Measurements from ENCODE around the gene CELA3B.
"Not testable (repeated sequence)": the region's sequence is repeated elsewhere in the genome, so short reads cannot be mapped to it uniquely, and the experiment has no call there.

CELA3B gene, protein sequence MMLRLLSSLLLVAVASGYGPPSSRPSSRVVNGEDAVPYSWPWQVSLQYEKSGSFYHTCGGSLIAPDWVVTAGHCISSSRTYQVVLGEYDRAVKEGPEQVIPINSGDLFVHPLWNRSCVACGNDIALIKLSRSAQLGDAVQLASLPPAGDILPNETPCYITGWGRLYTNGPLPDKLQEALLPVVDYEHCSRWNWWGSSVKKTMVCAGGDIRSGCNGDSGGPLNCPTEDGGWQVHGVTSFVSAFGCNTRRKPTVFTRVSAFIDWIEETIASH

DNA sequence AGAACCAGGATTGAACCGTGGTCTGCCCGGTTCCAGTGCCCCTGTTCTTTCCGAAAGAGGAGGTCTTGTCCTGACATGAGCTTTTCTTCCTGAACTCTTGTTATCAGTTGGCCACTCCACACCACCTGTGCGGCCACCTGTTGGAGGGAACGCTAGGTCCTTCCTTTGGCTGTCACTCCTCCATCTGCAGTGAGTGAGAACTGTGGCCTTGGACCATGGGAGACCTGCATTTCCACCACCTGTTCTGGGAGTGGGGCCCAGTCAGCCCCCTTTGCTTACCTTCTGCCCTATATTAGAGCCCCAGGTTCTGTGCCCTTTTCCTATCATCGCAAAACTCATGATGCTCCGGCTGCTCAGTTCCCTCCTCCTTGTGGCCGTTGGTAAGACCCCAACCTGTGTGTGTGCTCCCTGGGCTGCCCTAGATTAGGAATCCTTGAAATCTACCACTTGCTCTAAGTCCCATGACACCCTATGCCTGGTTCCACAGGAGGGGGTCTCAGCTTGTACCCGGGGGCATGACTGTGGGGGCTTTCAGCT is at the start of gene CELA3B:
Gene CELA3B (plus strand): TSS at position 320 of the 537 bp plus-strand sequence. CDS start 18 bp downstream, at position 338.
- DNase-seq (ENCODE audit: low read depth in 2 of 2, low spot score in 1 of 2), result not testable (repeated sequence)

DNA sequence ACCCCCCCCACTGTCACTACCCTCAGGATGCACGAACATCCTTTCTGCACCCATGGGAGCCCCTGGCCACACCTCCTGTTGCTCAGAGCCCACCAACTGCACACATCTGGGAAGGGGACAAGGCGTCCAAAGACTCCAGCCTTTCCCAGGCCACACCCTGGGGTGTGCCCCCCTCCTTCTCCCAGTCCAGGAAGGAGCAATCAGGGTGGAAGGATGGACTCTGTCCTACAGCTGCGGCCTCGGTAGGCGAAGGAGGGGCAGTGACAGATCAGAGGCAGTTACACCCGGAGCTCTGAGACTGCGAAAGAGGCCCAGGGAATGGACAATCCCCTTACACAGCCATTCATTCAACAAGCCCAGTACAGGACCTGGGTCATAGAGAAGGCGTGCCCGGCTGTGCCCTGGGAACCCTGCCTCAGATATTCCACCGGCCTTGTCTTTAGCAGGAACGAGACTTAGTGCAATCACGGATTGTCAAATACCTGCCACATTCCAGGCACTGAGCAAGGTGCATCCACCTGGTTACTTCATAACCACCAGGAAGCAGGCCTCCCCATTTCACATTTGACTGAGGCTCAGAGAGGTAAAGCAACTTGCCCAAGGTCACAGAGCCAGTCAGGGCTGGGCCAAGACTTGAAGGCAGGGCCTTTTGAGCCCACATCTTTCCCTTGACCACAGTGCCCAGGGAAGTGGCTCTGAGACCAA is 49.1 kb upstream of the CELA3B start:
- no peak for DNase-seq (ENCODE audit: low read depth in 2 of 2, low spot score in 1 of 2)

DNA sequence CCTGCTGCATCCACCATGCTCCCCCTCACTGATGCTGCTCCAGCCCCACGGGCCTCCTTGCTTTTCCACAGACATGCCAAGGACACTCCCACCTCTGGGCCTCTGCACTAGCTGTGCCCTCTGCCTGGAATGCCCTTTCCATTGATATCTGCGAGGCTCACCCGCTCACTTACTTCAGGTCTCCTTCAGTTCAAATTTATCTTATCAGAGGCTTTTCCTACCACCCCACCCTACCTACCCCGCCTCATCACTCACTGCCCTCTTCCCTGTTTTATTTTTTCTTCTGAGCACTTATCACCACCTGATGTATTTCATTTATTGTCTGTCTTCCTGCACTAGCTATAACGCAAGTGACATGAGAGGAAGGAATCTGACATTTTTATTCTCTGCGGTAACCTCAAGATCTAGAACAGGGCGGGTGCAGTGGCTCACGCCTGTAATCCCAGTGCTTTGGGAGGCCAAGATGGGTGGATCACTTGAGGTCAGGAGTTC is 46.7 kb upstream of the CELA3B start:
- DNase-seq (ENCODE audit: low read depth in 2 of 2, low spot score in 1 of 2), result no peak

DNA sequence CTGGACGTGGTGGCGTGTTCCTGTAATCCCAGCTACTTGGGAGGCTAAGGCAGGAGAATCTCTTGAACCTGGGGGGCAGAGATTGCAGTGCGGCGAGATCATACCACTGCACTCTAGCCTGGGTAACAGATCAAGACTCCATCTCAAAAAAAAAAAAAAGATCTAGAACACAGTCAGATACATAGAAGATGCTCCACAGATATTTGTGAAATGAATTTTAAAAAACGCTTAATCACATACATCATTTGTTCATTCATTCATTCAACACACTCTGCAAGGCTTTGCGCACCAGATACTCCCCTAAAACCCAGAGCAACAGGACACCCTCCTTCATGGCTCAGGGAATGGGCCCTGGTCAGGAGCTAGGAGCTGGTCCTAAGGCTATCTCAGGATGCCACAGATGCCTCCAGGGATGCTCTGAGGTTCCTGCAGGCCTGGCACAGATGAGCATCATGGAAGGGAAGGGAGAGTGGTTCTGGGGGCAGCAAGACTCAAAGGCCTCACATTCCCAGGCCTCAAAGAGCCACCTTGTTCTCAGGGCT is 46.1 kb upstream of the CELA3B start:
- no peak for DNase-seq (ENCODE audit: low read depth in 2 of 2, low spot score in 1 of 2)

DNA sequence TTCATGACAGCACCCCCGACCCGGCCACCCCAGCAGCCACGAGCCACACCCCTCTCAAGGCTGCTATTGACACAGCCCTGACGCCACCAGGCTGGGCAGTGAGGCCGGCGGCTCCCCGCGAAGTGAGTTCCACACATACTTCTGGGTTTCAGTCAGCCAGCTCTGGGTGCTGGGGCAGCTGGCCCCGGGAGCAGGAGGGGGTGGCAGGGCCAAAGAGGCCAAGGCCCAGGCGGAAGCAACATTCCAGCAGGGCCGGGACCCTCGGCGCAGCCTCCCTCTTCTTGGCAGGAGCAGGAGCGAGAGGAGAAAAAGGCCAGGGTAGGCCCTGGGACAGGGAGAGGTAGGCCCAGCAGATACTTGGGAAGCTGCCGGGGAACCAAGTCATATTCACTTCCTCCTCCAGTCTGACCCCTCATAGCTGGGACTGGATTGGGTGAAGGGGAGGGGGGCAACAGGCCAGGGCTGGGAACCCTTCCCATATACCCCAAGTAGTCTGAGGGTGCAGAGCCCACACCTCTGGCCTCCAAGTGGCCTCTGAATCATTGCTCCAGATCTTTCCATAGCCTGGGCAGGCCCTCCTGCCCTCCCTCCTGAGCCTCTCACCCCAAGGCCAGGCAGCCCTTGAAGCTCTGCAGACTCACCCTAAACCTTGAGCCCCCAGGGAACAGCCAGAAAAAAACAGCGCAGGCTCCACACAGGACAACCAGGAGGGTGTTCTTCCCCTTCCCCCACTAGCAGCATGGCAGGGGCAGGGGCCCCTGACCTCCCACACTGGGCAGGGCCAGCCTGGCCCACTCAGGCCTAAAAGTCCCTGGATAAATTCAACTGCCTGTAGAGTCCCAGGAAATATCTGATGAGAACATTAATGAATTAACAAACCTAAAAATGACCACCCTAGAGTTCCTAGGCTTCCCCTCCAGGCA is 45.4 kb upstream of the CELA3B start:
- DNase-seq (ENCODE audit: low read depth in 2 of 2, low spot score in 1 of 2), result no peak

DNA sequence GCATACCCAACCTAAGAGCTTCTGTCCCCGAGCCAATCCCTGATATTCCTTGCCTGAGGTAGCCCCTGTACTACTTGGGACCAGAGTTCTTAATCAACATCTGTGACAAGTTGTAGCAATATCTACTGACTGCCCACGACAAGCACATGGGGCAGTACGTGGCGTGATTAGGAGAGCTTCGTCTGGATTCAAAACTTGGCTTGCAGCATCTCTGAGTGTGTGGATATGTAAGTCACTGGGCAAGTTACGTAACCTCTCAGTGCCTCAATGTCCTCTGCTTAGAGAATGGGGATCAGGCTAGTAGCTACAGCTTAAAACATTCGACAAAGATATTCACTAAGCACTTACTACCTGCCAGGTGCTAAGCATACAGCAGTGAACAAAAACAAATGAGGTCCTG is 44.7 kb upstream of the CELA3B start:
- no peak for DNase-seq (ENCODE audit: low read depth in 2 of 2, low spot score in 1 of 2)

DNA sequence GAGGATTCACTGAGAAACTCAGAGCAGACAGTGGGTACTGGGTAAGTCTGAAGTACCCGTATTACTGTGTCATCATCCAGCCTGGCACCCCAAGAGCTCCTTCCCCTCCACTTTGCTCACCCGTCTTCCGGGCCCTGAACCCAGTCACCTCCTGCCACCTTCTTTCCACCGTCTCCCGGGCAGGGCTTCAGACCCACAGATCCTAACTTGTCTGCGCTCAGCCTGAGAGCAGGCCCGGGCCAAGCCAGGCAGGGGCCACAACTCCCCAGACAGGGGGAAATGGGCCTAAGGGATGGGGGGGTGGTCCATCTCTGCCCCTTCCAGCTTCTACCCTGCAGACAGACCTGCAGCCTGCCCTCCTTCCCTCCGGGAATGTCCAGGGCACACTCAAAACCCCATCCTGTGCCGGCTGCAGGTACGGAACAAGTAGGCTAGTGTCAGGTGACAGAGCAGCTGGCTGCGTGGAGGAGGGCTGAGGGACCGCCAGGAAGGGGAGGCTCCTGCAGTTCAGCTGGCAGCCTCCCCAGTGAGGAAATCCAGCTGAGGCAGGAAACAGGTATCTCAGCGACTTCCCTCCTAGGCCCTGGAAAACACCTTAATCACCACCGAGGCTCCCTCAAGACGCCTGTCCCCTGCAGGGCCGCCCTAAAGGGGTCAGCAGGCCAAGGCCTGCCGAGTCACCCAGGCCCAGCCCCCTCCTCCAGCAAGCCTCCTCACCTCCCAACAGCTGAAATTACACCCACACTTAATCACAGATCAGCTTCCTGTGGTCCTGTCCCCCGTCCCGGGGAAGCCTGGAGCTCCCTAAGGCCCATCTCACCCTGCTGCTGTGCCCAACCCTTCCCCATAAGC is 43.2 kb upstream of the CELA3B start:
- no peak for DNase-seq (ENCODE audit: low read depth in 2 of 2, low spot score in 1 of 2)

DNA sequence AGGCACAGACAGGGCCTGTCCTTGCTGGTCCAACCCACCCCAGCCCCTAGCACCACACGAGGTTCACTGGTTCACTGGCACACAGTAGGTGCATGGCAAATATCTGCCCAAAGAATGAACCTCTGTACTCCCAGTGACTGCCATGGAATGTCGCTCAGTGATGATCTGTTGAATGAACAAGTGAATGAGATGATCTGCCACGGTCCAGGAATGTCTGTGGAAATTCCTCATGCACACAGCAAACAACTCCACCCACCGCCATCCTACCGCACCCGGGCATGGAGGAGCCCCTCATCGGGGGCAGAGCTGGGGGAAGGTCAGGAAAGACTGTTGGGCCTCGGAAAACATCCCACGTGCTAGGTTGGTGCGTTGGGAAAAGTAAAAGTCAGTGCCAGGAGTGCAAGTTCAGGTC is 41.4 kb upstream of the CELA3B start:
- no peak for DNase-seq (ENCODE audit: low read depth in 2 of 2, low spot score in 1 of 2)

DNA sequence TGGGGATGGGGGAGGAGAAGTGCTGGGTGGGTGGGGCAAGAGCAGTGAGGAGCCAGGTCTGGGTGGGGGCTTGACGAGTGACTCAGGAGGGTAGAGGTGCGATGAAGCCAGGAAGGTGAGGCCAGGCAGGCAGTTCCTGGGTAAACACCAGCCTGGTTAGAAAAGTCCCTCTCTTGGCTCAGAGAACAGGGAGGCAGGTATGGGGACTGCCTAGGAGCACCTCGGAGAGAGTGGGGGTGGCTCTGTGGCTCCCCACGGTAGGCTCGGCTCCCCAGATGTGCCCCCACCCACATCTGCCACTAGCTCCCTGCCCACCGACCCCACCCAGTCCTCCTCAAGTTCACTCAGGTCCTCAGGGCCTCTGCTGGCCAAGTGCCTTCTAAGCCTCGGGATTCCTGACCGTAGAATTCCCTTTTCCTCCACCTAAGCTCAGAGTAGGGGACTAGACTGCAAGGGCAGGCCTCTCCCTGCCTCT is 40.9 kb upstream of the CELA3B start:
- DNase-seq (ENCODE audit: low read depth in 2 of 2, low spot score in 1 of 2), result no peak

DNA sequence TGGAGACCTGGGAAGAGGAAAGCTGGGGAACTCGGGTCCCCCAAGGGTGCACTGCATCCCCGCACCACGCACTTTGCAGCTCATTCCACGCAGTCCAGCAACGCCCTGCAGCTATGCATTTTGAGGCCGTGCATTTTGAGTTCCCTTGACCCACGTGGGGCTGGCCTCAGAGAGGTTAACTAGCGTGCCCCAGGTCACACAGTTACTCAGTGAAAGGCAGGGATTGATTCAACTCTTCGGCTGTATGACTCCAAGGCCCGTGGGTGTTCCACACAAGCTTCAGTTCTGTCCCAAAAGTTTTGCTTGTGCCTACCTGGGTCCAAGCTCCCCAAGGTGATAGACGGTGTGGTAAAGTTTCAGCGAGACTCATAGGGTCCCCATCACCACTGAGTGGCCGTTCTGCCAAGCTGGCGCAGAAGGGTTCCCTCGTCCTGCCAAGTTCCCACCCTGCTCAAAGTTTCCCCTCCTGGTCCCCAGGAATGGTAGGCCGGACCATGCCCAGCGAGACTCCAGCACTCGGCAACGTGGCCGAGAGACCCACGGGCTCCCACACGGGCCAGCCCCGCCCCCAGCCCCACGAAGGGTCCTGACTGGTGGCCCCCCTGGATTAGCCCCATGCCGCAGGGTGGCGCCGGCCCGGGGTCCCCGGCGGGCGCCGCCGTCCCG is 40.3 kb upstream of the CELA3B start:
- no peak for DNase-seq (ENCODE audit: low read depth in 2 of 2, low spot score in 1 of 2)

DNA sequence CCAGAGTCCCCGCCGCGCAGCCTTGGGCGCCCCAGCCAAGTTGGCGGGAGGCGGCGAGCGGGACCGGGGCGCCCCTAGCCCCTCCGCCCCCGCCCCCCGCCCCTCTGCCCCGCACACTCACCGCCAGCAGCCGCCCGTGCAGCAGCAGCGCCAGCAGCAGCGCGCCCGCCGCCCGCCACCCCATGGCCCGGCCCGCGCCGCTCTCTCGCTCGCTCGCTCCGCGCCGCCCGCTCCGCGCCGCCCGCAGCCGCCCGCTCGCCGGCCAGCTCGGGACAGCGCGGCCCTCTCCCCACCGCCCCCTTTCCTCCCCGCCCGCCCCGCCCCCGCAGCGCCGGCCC is 39.8 kb upstream of the CELA3B start, which contains the start of gene HSPG2:
Gene HSPG2 (minus strand): TSS at position 277 of the 338 bp plus-strand sequence. CDS start 93 bp downstream, at position 184.
- no peak for DNase-seq (ENCODE audit: low read depth in 2 of 2, low spot score in 1 of 2)

DNA sequence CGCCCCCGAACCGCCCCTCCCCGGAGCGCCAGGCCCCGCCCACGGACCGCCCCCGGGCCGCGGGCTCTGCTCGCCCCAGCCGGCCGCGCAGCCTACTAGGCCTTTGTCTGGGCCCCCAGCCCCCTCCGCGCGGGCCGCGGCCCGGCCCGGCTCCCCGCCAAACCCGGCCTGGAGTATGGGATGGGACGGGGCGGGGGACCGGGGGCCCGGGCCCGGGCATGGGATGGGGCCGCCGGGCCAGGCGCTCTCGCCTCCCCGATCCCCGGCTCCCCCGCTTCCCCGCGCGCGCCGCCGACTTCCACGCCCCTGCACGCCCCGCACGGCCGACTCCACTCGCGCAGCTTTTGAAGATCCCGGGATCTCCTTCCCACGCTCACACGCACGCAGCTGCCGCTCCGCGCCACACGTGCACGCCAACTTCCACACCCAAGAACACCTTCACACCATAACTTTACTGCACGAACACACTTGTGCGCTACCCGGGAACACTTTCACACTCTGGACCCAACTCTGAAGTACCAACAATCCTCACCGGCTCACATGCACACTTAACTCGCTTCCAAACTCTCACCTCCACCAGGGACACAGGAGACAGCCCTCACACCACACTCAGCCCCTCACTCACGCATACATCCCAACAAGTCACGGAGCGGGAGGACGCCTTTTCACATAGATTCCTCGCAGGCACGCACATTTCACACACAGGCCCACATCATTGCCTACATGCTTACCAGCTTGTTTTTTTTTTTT is 39.3 kb upstream of the CELA3B start:
- peak in 1 of 2 donors; percentile 42 for DNase-seq (ENCODE audit: low read depth in 2 of 2, low spot score in 1 of 2)

DNA sequence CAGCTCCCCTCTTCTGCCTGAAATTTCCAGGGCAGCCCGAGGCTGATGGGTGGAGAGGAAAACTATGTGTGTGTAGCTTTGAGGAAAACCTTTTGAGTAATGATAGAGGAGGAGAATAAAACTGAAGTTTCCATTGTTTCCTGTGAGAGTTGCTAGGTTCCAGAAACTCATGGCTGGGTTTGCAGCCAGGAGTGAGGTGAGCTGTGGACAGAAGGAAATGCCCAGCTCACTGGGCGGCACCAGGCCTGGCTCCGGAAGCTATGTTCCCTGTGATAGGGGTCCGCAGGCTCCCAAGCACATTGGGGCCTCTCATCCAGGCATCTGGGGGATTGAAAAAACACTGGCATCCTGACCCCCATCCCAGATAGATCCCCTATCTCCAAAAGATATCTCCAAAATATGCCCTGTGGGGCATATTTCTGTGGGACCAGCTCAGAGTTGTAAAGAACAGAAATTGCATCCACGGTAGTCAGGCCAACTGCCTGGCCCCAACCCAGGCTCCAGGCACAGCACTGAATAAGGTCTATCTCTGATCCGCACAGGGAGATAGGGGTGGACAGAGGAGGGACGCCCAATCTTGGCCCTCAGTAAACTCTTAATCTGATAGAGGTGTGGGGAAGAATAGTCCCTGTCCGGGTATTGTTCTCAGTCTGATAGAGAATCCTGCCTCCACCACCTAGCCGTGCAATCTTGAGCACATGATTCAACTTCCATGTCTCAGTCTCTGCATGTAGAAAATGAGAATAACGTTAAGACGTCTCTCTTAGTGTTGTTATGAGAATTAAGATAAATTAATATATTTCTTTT is 37.9 kb upstream of the CELA3B start:
- DNase-seq (ENCODE audit: low read depth in 2 of 2, low spot score in 1 of 2), result no peak

DNA sequence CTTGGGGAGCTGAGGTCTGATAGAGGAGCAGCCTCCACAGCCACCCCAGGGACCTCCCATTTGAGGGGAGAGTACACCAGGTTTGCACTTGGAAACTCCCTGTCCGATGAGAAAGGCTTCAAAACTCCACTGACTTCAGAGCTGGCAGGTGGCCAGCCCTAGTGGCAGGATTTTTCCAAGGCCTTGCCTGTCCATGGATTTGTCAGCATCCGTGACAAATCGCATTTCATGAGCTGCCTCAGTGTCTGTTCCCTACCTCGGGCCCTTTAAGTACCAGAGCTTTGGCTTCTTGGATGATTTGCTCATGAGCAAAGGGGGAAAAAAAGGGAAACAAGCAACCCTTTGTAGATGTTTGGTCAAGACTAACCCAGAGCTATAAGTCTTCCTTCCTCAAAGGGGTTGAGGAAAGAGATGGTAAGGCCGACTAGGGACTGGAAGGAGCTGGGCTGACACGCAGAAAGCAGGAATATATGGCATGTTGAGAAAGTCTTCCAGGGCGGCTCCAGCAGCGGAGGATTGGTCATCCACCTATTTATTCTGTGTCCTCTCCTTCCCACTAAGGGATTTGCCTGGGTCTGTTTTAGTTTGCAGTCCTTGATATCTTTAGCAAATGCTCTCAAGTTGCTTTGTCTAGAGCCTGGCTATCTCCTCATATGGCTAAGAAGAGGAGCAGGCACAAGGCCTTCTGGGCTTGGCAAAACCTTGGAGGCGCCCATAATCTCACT is 37.0 kb upstream of the CELA3B start:
- no peak for DNase-seq (ENCODE audit: low read depth in 2 of 2, low spot score in 1 of 2)

DNA sequence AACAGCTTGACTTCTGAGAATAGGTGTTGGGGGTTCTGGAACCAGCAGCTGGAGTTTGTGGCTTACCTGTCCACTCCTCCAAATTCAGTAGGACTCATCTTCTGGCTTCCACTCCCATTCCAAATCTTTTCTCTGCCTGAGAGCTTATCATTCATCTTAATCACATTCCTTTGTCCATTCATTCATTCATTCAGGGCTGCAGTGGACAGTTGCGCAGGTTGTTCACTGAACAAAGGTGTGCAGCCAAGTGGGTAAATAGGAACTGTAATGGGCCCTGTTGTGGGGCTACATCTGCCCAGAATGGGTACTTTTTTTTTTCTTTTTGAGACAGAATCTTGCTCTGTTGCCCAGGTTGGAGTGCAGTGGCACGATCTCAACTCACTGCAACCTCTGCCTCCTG is 36.3 kb upstream of the CELA3B start:
- DNase-seq (ENCODE audit: low read depth in 2 of 2, low spot score in 1 of 2), result no peak

DNA sequence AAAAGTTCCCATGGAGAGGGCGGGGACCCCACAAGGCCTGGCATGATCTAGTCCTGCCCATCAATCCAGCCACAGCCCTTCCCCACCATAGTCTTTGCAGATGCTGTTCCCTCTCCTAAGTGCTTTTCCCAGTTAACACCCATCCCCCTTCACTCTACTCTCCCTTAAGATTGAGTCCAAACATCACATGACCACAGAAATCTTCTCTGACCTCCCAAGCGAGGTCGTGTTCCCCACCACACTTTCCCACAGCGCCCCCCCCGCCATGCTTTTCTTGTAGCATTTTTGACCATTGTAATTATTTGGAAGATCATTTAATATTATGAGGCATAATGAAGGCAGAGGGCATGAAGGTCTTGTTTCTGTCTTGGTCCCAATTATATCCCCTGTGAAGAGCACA is 35.5 kb upstream of the CELA3B start:
- no peak for DNase-seq (ENCODE audit: low read depth in 2 of 2, low spot score in 1 of 2)

DNA sequence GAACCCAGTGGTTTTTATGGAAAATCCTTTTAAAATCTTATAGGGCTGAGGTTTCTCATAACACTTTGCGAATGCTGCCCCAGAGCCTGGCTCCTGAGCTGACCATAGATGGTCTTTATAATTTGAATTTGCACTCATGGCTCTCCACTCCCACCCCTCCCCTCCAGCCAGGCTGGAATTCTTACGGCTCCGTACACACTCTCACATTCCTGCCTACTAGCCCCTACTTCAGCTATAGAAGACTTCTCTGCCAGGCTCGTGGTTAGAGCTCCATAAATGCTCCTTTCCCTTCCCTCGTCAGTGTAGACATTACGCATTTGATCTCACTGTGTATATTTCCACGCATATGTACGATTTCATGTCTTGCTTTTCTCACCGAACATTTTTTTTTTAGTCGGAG is 34.4 kb upstream of the CELA3B start:
- no peak for DNase-seq (ENCODE audit: low read depth in 2 of 2, low spot score in 1 of 2)
